KG1 (cell line): ENCODE measurements around the gene PLSCR1.
"Not testable (repeated sequence)": the region's sequence is repeated elsewhere in the genome, so short reads cannot be mapped to it uniquely, and the experiment has no call there.

Experiments
- DNase-seq: peaks from one replicate; lab custom pipeline; 2025; lab: John Stamatoyannopoulos, UW

The PLSCR1 gene

DNA sequence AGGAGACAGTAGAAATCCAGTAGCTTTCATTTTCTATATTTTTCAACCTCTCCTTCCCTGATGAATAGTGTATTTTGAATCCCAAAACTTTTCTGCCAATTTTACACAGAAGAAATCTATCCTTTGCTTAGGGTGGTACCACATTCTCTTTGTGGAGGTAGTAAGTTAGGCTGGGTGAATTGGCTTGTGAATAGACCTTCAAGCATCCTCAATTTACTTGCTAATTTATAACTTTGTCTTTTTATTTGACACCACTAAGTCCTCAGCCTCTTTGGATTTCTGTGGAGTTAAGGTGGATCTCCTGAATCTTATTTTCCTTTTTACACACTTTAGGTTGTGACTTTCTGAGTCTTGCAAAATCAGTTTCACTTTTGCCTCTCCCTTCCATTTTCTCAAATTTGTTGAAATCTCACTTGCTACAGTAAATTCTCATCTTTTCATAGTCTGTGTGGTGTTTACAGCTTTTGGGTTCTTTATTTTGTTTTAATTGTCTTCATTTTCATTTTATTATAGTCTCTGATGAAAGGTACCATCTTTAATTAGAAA lies 5.7 kb upstream of the PLSCR1 start:
- DNase-seq = no peak

DNA sequence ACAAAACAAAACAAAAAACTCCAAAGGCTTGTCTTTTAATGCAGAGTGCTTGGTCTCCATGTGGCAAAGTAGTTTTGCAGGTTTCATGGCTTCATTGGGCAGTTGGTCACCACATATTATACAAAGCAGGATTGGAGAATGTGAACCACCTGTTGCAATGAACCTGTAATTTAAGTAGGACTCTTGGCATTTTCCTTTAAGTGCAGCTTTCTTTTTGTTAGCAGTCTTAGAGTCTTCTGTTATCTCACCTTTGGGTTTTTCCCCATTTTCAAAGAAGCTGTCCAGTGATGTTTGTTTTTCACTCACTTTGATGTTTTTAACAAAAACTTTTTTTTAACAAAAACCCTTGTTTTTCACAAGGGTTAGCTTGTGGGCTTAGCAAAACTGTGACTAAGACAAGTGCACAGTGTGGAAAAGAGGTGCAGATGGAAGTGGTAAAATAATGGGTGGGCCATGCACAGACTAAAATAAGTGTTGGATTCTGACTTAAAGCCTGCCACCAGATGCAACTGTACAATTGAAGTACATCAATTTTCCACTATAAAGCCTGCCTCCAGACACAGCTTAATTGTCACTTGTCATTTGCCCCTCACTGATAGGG lies 2.9 kb upstream of the PLSCR1 start:
- DNase-seq = no peak

DNA sequence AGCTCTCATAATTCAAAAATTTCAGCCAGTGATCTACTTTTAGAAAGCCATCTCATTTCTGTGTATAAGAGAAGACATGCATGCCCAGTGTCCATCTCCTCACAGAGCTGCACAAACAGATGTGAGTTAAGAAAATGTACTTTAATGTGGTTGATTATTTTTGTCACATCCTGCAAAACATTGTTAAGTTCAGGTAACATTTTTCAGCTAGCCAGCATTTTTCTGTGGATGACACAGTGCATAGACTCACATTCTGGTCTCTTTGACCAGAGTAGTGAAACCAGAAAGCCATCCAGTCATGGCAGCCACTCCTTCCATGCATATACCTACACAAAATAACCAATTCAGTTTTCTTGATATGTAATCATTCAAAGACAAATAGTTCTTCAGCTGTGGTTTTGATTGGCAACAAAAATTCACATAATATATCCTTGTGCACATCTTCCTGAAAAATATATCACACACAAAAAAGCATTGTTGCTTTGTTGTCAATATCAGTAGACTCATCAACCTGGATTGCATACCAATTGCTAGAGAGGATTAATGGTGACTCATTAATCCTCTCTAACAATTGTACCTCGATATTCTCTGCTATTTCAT lies 2.1 kb upstream of the PLSCR1 start:
- DNase-seq = no peak

DNA sequence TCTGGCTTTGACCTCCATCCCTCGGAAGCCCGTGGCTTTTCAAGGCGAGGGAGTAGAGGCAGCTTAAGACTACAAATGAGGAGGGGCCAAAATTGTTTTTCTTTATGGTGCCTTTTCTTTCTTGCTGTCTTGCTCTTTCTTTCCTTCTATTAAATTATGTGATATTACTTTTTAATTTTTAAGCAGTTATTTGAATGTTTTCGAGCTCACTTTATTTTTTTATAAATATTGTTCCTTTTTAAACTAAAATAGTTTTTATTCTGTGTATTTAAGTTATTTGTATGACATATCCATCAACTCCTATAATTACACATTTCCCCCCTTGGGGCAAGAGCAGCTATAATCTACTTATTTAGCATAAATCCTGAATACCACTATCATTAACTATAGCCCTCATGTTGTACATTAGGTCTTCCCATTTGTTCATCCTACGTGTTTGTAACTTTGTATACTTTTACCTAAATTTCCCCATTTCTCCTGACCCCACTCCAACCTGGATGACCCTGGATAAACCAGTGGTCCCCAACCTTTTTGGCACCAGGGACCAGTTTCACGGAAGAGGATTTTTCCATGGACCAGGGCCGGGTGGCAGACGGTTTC lies 622 bp upstream of the PLSCR1 start:
- DNase-seq = no peak

DNA sequence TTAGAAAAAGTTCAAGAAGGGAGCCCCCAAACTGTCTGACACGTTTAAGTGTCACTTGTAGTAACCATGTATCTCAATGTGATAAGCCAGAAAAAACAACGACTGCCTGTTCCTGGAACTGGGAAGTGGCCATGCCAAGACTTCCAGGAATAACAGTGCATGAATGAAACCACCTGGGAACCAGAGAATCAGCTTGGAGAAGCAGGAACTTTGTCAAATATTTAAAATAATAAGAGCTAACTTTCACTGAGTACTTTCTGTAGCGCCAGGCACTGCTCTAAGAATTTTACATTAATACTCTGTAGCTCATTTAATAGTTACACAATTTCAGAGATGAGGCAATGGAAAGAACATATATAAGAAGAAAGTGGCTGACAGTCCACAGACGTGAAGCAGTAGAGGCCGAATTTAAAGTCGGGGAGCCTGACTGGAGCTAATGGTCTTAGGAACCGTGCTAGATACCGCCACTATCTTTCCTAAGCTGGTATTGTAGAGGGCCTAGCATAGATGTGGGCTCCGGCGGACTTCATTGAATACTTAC lies 876 bp downstream of the PLSCR1 start:
- DNase-seq = peak; percentile 33

DNA sequence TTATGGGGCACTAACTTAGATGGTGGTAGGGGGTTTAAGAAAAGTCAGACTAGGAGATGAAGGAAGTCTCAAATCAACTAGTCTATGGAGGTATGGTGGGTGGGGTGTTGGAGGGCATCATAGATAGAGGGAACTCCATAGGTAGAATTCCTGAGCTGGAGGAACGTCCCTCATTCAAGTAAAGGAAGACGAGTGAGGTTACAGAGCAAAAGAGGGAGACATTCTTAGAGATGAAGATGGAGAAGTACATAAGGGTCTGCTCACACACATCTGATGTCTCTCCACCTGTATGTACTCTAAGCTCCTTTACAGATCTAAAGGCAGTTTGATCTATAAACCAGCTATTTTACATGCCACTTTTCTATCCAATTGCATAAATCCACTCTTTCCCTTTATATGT lies 1.4 kb downstream of the PLSCR1 start:
- no peak for DNase-seq

DNA sequence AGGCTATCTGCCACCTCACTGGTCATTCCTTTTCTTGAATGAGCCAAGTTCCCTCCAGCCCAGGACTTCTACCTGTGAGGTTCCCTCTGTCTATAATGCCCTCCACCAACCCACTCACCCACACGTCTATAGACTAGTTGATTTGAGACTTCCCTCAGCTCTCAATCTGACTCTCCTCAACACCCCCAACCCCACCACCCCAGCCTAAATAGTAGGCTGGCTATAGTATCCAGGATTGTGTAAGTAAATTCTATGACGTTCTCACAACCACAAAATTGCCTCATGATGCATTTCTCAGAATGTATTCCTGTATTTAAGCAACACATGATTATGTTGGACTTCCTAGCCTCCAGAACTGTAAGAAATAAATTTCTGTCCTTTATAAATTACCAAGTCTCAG lies 2.2 kb downstream of the PLSCR1 start:
- no peak for DNase-seq

DNA sequence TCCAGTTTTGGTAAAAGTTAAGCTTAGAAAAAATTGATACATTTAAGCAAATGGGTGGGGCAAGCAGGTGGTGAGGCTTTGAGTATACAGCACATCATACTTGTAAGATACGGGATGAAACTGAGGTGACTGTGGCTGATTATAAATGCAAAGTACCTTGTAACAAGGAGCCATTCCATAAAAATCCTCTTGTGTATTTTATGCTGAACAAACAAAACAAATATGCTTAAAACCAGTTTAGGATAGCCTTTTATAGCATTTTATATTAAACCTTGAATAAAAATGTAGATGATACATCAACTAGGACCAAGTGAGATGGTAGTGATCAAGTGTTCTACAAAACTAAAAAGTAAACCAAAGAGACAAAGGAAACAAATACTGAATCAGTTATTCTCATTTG lies 3.4 kb downstream of the PLSCR1 start:
- no peak for DNase-seq

DNA sequence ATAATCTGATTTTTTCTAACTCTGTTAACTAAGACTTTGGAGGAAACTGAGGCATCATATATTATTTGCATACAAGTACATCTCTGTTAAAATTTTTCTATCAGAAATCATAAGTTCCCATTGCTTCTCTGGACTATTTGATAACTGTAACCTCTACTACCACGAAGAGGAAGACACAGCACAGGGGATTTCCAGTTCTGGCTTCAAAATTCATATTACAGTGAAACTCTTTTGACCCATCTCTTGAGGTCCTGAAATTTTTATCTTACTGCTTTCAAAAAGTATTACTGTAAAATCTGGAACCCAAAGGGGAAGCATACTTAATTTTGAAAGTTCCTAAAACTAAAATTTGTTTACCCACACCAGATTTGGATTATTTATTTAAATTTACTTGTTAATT lies 4.2 kb downstream of the PLSCR1 start:
- DNase-seq = no peak

DNA sequence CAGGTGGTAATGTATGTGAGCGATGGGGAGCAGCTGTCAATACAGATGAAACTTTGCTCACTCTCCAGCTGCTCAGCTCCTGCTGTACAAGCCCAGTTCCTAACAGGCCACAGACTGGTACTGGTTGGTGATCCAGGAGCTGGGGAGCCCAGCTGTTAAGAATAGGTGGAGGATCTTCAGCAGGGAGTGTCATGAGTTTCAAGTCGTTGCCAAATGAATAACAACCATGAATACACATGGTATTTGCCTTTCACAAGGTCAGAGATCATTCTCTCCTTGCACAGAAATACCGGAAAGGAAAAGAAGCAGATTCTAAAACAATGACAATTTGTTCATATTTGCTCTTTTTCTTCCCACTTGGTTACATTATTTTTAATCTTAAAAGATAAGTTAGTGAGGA lies 5.1 kb downstream of the PLSCR1 start:
- DNase-seq = no peak

DNA sequence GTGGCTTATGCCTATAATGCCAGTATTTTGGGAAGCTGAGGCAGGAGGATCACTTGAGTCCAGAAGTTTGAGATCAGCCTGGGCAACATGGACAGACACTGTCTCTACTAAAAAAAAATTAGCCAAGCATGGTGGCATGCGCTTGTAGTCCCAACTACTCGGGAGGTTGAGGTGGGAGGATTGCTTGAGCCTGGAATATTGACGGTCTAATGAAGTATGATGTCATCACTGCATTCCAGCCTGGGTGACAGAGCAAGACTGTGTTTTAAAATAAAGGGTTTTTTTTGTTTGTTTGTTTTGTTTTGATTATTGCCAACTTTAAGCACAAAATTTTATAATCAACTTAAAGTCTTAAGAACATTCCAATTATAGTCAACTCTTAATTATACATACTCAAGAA lies 6.8 kb downstream of the PLSCR1 start:
- no peak for DNase-seq

DNA sequence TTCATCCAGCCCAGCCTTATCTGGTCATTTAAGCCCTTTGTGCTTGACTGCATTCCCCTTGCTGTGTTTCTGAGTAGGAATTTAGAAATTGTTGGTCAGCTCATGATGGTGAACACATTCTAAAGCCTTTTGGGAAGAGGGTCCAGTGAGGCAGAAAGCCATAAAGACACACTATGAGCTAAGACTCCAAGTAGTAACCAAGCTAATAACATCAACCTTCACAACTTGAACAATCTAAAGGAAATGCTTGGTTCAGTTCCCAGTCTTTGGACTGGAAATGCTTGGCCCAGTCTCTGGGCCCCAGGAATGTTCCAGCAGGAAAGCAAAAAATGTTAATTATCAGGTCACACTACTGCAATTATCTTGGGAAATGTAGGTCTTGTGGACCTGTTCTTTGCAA lies 7.7 kb downstream of the PLSCR1 start:
- no peak for DNase-seq

DNA sequence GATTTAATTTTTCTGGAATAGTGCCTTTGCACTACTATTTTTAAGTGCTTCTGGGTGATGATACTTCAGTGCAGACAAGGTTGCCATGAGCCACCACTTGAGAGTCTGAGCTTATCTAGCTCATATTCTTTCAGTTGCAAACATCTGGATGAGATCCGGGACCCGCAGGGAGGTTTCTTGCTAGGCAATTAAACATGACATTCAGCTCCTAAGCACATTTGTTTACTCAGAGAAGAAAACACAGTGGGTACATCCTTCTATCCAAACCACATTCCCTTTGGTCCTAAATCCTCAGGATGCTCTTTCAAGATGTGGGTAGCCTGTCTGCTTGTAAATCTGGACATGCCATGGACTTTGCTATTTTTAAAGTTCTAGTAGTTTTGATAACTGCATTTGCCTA lies 12.0 kb downstream of the PLSCR1 start:
- DNase-seq = no peak

DNA sequence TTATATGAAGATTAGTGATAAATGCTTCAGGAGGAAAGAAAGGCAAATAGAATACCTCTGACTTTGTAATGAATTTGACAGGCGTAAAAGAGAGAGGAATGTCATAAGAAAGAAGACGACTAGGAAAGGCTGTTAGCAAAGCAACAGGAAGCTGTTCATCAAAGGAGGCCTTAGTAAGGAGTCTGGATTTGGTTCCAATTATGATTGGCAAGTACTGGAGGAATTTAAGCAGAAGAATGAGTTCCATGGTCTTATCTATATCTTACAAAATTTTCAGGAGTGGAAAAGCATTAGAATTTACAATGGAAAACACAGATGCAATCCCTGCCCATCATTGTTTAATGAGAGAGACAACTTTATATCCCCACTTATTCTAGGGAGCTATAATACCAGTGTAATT lies 13.8 kb downstream of the PLSCR1 start:
- DNase-seq = no peak

DNA sequence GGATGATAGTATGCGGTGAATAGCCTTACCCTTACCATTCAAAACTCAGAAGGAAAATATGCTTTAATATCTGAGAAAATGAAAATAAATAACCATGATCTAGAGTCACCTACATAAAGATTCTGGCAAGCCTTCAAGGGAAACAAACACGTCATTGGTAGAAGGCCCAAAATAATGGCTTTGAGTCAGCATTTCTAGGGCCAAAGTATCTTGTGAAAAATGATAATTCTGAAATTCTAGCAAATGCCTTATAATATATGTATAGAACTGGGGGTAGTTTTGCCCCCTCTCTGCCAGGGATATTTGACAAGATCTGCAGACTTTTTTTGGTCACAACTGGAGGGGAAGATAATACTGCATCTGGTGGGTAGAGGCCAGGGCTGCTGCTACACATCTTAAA lies 15.4 kb downstream of the PLSCR1 start:
- no peak for DNase-seq

DNA sequence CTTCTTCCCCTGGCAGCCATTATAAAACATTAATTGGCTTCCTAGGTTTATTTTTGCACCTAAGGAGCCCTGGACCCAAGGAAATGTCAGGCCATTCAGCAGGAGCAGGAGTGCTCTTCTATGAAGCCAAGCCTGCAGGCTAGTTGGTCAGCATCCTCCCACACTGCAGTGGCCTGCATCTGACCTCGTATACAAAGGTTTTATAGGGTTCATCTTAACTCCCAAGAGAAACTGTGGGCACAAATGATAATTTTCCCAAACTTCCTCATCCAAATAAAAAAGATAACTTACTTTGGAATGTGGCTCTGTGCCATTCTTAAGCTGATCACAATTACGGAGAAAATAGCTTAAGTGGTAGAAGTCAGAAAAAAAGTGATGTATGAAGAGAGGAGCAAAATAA lies 19.4 kb downstream of the PLSCR1 start:
- DNase-seq = no peak

DNA sequence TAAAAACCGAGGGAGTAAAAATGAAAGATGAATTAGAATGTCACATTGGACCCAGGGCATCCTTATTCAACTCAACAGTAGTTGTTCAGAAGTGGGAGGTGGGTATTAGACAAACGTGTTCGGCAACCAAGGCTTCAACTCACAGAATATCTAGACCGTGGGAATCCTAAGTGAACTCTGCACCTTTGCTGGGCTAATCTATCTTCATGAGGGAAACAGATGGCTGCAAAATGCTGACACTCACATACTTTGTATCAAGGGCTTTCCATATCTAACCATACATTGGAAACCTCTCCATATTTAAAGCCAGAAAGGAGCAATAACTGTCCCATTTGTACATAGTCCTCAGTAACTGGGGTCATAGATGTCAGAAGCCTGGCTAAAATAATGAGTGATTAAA lies 20.9 kb downstream of the PLSCR1 start:
- DNase-seq = no peak

DNA sequence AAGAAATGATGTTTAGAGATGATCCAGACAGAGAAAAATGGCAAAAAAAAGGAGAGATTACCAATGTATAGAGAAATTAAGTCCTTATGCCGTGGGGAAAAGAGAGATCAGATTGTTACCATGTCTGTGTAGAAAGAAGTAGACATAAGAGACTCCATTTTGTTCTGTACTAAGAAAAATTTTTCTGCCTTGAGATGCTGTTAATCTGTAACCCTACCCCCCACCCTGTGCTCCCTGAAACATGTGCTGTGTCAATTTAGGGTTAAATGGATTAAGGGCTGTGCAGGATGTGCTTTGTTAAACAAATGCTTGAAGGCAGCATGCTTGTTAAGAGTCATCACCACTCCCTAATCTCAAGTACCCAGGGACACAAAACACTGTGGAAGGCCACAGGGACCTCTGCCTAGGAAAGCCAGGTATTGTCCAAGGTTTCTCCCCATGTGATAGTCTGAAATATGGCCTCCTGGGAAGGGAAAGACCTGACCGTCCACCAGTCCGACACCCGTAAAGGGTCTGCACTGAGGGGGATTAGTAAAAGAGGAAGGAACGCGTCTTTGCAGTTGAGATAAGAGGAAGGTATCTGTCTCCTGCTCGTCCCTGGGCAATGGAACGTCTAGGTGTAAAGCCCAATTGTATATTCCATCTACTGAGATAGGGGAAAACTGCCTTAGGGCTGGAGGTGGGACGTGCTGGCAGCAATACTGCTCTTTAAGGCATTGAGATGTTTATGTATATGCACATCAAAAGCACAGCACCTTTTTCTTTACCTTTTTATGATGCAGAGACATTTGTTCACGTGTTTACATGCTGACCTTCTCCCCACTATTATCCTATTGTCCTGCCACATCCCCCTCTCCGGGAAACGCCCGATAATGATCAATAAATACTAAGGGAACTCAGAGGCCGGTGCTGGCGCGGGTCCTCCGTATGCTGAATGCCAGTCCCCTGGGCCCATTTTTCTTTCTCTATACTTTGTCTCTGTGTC lies 21.9 kb downstream of the PLSCR1 start:
- DNase-seq = not testable (repeated sequence)

DNA sequence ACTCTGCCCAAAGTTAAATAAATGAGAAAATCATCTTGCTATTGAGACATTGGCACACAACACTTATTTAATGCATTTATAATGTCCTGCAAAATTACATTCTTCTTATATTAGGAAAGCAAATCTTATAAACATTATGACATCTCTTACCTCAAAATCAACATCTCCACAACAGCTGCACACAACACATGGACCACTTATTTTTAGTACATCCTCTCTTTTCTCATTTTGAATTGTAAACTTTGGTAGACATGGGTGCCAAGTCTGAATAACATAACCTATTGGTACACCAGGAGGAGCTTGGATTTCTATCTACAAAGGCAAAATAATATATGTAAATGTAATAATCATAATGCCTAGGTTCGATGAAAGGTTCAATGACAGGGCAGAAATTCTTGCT lies 23.0 kb downstream of the PLSCR1 start:
- DNase-seq = no peak

DNA sequence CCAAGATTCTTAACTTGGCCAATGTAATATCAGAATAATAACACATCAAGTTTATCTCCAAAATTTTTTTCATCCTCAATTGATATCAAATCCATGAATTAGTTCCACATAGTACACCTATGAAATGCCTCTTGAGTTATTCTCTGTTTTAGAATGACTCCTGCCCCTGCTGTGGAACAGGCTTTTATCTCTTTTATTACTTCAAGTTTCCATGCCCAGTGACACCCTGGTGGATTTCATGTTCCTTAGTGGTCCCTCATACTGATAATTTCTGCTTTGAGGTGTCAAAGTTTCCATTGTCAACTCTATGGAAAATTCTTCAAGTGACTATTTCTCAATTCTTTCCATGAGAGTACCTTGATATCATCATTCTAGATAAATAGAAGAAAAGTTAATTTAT lies 24.6 kb downstream of the PLSCR1 start:
- DNase-seq = no peak

DNA sequence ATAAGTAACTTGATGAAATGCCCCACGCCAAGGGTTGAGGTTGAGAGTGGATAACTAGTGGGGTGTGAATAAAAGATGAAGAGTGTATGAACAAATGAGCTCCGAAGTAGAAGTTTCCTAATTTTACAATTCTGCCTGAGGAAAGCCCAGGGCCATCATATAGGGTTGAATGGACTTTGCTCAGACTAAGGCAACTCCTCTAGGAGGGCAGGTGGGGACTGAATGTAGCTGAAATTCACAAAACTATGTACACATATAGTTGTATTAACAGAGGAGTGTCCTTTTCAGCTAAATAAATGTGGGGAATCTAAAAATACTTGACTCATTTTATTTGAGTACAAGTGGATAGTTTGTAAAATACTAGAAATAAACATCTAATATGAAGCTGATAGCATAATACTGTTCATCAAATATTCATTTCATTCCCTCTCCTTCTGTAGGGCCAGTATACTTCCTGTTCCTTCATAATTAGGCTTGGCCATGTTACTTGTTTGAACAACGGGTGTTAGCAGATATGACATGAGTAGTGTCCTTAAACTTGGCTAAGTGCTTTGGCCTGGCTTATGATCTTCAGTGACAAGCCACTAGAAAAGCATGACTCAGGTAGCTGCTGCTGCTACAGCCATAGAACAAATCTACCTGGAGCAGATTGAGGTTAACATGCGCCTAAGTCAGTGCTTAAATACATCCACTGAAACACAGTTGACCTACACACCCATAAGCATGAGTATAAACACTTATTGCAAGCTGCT lies 26.5 kb downstream of the PLSCR1 start:
- DNase-seq = no peak
